Liver (tissue), 9 donors: ENCODE results near the gene EFCAB10. TPM values are rescaled to one million over a fixed set of nuclear protein-coding genes. Genes with fewer than 3 reads are reported as not detected.

Source experiments
- DNase-seq: peaks from one replicate; pipeline ENCODE4 v3.0.0-alpha.2; 2017; ENCODE audit warnings: low spot score
- H3K27ac ChIP-seq, 2 donors: one replicate each; pipeline ENCODE4 v1.7.0; 2013; ENCODE audit warnings: inconsistent platforms in 2 of 2, low read length in 2 of 2, control low read depth in 1 of 2, low read depth in 1 of 2, mild to moderate bottlenecking in 1 of 2
- H3K27me3 ChIP-seq, 4 donors: one replicate each; pipeline versions ENCODE4 v1.6.1 to v1.7.0; 2013; ENCODE audit warnings: low read length in 3 of 4, inconsistent platforms in 1 of 4, mild to moderate bottlenecking in 1 of 4, moderate library complexity in 1 of 4; ENCODE audit not compliant: control insufficient read depth in 4 of 4, insufficient read depth in 4 of 4
- H3K36me3 ChIP-seq, 4 donors: one replicate each; pipeline versions ENCODE4 v1.6.1 to v1.7.0; 2013; ENCODE audit warnings: low read length in 3 of 4, mild to moderate bottlenecking in 3 of 4, low read depth in 1 of 4, moderate library complexity in 1 of 4; ENCODE audit not compliant: control insufficient read depth in 4 of 4, insufficient read depth in 3 of 4
- H3K4me1 ChIP-seq, 4 donors: one replicate each; pipeline versions ENCODE4 v1.6.1 to v1.7.0; 2013; ENCODE audit warnings: low read length in 3 of 4, mild to moderate bottlenecking in 3 of 4, moderate library complexity in 1 of 4; ENCODE audit not compliant: control insufficient read depth in 4 of 4, insufficient read depth in 4 of 4
- H3K4me3 ChIP-seq, 3 donors: one replicate each; pipeline versions ENCODE4 v1.6.1 to v1.7.0; 2013; ENCODE audit warnings: low read length in 3 of 3, control low read depth in 1 of 3, low read depth in 1 of 3, mild to moderate bottlenecking in 1 of 3
- H3K9ac ChIP-seq, 2 donors: one replicate each; pipeline ENCODE4 v1.7.0; 2013; ENCODE audit warnings: low read length in 2 of 2, mild to moderate bottlenecking in 2 of 2, moderate library complexity in 2 of 2, control low read depth in 1 of 2, low read depth in 1 of 2
- H3K9me3 ChIP-seq, 4 donors: one replicate each; pipeline versions ENCODE4 v1.6.1 to v1.7.0; 2013; ENCODE audit warnings: low read length in 3 of 4; ENCODE audit not compliant: control insufficient read depth in 4 of 4
- EGR1 ChIP-seq, 2 donors: IDR thresholded peaks; 2 replicates each; pipeline ENCODE4 v1.6.1; 2016 to 2018; ENCODE audit warnings: antibody characterized with exemption in 2 of 2, low read depth in 2 of 2
- FOXA1 ChIP-seq: IDR thresholded peaks from 2 replicates; pipeline ENCODE4 v1.6.1; 2016; ENCODE audit warnings: antibody characterized with exemption
- RAD21 ChIP-seq, 2 donors: IDR thresholded peaks; 2 replicates each; pipeline ENCODE4 v1.6.1; 2016; ENCODE audit warnings: antibody characterized with exemption in 2 of 2, mild to moderate bottlenecking in 2 of 2
- RXRA ChIP-seq, 2 donors: IDR thresholded peaks; 2 replicates each; pipeline ENCODE4 v1.6.1; 2017 to 2018; ENCODE audit warnings: antibody characterized with exemption in 2 of 2, mild to moderate bottlenecking in 1 of 2
- SP1 ChIP-seq: IDR thresholded peaks from 2 replicates; pipeline ENCODE4 v1.6.1; 2018; ENCODE audit warnings: antibody characterized with exemption, mild to moderate bottlenecking
- YY1 ChIP-seq: IDR thresholded peaks from 2 replicates; pipeline ENCODE4 v1.6.1; 2016; ENCODE audit warnings: antibody characterized with exemption, mild to moderate bottlenecking
- WGBS: extraction: QIAGEN DNeasy Blood & Tissue Kit; methylation state at CpG from one replicate; pipeline ENCODE4 v1.1.7; 2013; 5-methylcytosine and 5-hydroxymethylcytosine counted together
- polyA plus RNA-seq, 2 donors: library from polyadenylated mRNA; stranded (reverse) in 1 of 2; unstranded in 1 of 2; fragments of 200-250 nt in 1 of 2; fragments of >200 nt in 1 of 2; fragmentation: Nextera tagmentation in 1 of 2; extraction: Ambion mirVana in 1 of 2; gene quantifications; one replicate each; pipeline versions ENCODE4 v1.2.1 to v1.2.3, GENCODE V29; 2013 to 2015
- total RNA-seq, 2 donors: library from RNA; depleted of rRNA; stranded (reverse); fragments of >200 nt; gene quantifications; one replicate each; pipeline ENCODE4 v1.2.3, GENCODE V29; 2014
- TF ChIP-seq, protein P1 (sequence below): IDR thresholded peaks from 2 replicates; pipeline ENCODE4 v1.6.1; 2016; ENCODE audit warnings: antibody characterized with exemption, mild to moderate bottlenecking
- TF ChIP-seq, protein P2 (sequence below): IDR thresholded peaks from 2 replicates; pipeline ENCODE4 v1.6.1; 2016; ENCODE audit warnings: antibody characterized with exemption
- TF ChIP-seq, protein P3 (sequence below): IDR thresholded peaks from 2 replicates; pipeline ENCODE4 v1.6.1; 2016; ENCODE audit warnings: antibody characterized with exemption
- TF ChIP-seq, protein P4 (sequence below): IDR thresholded peaks from 2 replicates; pipeline ENCODE4 v1.6.1; 2016; ENCODE audit warnings: antibody characterized with exemption
- TF ChIP-seq, protein P5 (sequence below): fragments of 150-350 bp; IDR thresholded peaks from 2 replicates; pipeline ENCODE4 v1.5.1; 2017; ENCODE audit warnings: improper control_type of control experiment, low read depth, low read length; ENCODE audit not compliant: missing input control
- donor health status: healthy.
- donor health status: healthy.
- donor health status: healthy.
- donor health status: healthy.
- donor health status: healthy.

The EFCAB10 gene
- total and polyA plus RNA-seq, 4 donors, result 0.25 TPM; not detected in 3

DNA sequence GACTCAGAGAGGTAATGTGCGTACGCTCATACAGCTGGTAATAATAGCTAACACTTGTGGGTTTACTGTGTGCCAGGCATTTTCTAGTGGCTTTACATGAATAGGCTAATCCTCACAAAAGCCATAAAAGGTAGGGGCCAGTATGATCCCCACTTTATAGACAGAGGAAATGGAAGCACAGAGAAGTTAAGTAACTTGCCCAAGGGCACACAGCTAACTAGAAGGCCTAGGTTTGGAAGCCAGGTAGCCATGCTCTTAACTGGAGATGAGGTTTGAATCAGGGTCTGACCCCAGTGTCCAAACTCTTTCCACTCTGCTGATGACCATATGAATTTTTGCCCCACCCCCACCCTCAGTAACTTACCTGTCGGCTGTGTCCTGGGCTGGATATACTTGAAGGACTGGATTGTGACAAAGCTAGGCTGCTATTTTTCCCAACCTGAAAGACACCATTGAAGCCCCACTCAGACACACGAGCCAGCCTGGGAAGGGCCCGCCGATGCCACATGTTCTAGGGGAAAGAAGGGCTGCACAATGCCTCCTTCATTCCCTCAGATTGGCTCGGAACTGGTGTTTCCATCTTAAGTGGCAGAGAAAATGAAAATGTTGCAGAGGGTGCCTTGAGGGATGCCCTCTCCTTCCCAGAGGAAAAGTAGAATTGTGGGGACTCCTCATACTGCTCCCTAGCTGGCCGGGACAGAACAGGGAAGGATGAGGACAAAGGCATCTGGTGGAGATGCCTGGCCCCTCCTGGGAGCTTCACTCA is 29.1 kb upstream of the EFCAB10 start:
- 98% methylated on average over 8 of the region's 8 CpGs for WGBS

DNA sequence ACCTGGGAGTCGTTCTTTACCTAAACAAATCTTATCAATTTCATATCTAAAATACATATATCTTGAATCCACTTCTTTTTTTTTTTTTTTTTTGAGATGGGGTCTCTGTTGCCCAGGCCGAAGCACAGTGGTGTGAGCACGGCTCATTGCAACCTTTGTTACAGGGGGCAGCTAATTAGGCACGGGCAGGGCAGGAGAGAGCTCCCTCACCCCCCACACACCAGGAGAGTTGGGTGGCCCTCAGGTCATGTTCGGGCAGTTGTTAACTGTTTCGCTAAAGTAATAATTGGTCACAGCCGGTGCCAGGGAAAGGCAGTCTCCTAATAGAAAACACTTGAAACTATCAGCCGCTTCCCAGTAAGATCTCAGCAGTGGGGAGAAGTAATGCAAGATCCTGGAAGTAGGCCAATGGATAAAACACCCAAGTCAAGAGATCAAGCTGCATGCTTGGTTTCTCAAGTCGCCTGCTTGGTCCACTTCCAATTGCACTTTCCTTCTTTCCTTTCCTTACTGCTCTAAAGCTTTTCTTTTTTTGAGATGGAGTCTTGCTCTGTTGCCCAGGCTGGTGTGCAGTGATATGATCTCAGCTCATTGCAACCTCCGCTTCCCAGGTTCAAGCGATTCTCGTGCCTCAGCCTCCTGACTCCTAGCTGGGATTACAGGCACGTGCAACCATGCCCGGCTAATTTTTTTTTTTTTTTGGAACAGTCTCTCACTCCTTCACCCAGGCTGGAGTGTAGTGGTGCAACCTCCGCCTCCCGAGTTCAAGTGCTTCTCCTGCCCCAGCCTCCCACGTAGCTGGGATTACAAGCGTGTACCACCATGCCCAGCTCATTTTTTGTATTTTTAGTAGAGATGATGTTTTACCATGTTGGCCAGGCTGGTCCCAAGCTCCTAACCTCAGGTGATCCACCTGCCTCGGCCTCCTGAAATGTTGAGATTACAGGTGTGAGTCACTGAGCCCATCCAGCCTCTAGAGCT is 21.3 kb upstream of the EFCAB10 start:
- H3K4me1 ChIP-seq, result no peaks in the 10 kb centered on the region
- no peaks in the 10 kb centered on the region for H3K9me3 ChIP-seq
- TF ChIP-seq, protein P1, sequence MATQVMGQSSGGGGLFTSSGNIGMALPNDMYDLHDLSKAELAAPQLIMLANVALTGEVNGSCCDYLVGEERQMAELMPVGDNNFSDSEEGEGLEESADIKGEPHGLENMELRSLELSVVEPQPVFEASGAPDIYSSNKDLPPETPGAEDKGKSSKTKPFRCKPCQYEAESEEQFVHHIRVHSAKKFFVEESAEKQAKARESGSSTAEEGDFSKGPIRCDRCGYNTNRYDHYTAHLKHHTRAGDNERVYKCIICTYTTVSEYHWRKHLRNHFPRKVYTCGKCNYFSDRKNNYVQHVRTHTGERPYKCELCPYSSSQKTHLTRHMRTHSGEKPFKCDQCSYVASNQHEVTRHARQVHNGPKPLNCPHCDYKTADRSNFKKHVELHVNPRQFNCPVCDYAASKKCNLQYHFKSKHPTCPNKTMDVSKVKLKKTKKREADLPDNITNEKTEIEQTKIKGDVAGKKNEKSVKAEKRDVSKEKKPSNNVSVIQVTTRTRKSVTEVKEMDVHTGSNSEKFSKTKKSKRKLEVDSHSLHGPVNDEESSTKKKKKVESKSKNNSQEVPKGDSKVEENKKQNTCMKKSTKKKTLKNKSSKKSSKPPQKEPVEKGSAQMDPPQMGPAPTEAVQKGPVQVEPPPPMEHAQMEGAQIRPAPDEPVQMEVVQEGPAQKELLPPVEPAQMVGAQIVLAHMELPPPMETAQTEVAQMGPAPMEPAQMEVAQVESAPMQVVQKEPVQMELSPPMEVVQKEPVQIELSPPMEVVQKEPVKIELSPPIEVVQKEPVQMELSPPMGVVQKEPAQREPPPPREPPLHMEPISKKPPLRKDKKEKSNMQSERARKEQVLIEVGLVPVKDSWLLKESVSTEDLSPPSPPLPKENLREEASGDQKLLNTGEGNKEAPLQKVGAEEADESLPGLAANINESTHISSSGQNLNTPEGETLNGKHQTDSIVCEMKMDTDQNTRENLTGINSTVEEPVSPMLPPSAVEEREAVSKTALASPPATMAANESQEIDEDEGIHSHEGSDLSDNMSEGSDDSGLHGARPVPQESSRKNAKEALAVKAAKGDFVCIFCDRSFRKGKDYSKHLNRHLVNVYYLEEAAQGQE, result no peak
- no peak overlapping the region for H3K4me3 ChIP-seq
- H3K27me3 ChIP-seq, result no peaks in the 10 kb centered on the region
- no peak overlapping the region for H3K9ac ChIP-seq
- no peaks in the 10 kb centered on the region for H3K36me3 ChIP-seq
- H3K27ac ChIP-seq, result no peak overlapping the region
- DNase-seq, result no peak
- WGBS, result 84% methylated on average over 19 of the region's 19 CpGs

More for the DNA sequence above, 29.1 kb upstream of the EFCAB10 start:
- peaks cover 3 to 21% (median 9%) of the 10 kb centered on the region in 4 donors for H3K36me3 ChIP-seq
- no peaks in the 10 kb centered on the region for H3K4me1 ChIP-seq
- DNase-seq, result no peak
- H3K9me3 ChIP-seq, result no peaks in the 10 kb centered on the region
- H3K27ac ChIP-seq, result no peak overlapping the region
- TF ChIP-seq, protein P2, sequence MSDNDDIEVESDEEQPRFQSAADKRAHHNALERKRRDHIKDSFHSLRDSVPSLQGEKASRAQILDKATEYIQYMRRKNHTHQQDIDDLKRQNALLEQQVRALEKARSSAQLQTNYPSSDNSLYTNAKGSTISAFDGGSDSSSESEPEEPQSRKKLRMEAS, result no peak
- TF ChIP-seq, protein P3, sequence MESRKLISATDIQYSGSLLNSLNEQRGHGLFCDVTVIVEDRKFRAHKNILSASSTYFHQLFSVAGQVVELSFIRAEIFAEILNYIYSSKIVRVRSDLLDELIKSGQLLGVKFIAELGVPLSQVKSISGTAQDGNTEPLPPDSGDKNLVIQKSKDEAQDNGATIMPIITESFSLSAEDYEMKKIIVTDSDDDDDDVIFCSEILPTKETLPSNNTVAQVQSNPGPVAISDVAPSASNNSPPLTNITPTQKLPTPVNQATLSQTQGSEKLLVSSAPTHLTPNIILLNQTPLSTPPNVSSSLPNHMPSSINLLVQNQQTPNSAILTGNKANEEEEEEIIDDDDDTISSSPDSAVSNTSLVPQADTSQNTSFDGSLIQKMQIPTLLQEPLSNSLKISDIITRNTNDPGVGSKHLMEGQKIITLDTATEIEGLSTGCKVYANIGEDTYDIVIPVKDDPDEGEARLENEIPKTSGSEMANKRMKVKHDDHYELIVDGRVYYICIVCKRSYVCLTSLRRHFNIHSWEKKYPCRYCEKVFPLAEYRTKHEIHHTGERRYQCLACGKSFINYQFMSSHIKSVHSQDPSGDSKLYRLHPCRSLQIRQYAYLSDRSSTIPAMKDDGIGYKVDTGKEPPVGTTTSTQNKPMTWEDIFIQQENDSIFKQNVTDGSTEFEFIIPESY, result no peak
- H3K4me3 ChIP-seq, result no peak overlapping the region
- no peaks in the 10 kb centered on the region for H3K27me3 ChIP-seq
- no peak overlapping the region for H3K9ac ChIP-seq

DNA sequence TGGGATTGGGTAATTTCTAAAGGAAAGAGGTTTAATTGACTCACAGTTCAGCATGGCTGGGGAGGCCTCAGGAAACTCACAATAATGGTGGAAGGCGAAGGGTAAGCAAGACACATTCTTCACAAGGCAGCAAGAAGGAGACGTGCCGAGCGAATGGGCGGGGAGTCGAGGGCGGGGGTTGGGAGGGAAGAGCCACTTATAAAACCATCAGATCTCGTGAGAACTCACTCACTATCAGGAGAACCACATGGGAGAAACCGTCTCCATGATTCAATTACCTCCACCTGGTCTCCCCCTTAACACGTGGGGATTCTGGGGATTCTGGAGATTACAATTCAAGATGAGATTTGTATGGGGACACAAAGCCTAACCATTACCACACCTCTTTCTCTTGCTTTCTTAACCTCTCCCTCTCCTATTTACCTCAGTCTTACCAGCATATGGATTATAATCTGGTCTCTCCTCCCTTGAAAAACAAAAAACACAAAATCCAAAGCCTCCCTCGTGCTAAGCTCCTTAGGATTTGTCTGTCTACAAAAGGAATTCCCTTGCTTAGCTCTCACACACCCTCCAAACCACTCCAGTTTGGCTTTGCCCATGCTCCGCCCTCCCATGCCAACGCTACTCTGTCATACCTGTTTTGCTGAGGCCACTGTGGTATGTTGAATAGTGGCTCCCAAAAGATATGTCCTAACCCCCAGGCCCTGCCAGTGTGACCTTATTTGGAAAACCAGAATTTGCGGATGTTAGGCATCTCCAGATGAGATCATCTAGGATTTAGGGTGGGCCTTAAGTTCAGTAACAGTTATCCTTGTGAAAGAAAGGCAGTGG is 19.6 kb upstream of the EFCAB10 start:
- WGBS, result 81% methylated on average over 14 of the region's 14 CpGs
- no peaks in the 10 kb centered on the region for H3K36me3 ChIP-seq
- no peaks in the 10 kb centered on the region for H3K9me3 ChIP-seq
- H3K27ac ChIP-seq, result no peak overlapping the region
- no peak overlapping the region for H3K9ac ChIP-seq
- H3K4me3 ChIP-seq, result no peak overlapping the region
- no peaks in the 10 kb centered on the region for H3K4me1 ChIP-seq
- DNase-seq, result no peak
- H3K27me3 ChIP-seq, result no peaks in the 10 kb centered on the region
- TF ChIP-seq YY1 (no peak), EGR1 (IDR thresholded peaks at IDR 0.05; ENCODE audit: low read depth in 2 of 2) (no peak), RXRA (IDR thresholded peaks at IDR 0.05) (no peak), SP1 (no peak), RAD21 (IDR thresholded peaks at IDR 0.05) (no peak), FOXA1 (no peak)
- TF ChIP-seq, protein P4, sequence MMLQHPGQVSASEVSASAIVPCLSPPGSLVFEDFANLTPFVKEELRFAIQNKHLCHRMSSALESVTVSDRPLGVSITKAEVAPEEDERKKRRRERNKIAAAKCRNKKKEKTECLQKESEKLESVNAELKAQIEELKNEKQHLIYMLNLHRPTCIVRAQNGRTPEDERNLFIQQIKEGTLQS, result no peak
- TF ChIP-seq, protein P2, result no peak
- TF ChIP-seq, protein P5, sequence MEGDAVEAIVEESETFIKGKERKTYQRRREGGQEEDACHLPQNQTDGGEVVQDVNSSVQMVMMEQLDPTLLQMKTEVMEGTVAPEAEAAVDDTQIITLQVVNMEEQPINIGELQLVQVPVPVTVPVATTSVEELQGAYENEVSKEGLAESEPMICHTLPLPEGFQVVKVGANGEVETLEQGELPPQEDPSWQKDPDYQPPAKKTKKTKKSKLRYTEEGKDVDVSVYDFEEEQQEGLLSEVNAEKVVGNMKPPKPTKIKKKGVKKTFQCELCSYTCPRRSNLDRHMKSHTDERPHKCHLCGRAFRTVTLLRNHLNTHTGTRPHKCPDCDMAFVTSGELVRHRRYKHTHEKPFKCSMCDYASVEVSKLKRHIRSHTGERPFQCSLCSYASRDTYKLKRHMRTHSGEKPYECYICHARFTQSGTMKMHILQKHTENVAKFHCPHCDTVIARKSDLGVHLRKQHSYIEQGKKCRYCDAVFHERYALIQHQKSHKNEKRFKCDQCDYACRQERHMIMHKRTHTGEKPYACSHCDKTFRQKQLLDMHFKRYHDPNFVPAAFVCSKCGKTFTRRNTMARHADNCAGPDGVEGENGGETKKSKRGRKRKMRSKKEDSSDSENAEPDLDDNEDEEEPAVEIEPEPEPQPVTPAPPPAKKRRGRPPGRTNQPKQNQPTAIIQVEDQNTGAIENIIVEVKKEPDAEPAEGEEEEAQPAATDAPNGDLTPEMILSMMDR, result no peak
